Measurements from ENCODE around the gene SCN3B. TPM values are rescaled to one million over a fixed set of nuclear protein-coding genes. Genes with fewer than 3 reads are reported as not detected.
A peak's percentile ranks its signal among the peaks of the same experiment; 100 is the strongest.
"Not testable (repeated sequence)": the region's sequence is repeated elsewhere in the genome, so short reads cannot be mapped to it uniquely, and the experiment has no call there.

The SCN3B gene
- total RNA-seq, 2 experiments from 2014 or later, result 0.03 TPM; not detected in 1

- no peak for DNase-seq
- Mint-ChIP-seq H3K9me3 (no peaks in the 10 kb centered on the region), H3K27ac (no peak overlapping the region), H3K36me3 (ENCODE audit: low read depth) (no peaks in the 10 kb centered on the region), H3K27me3 (peaks cover 30% of the 10 kb centered on the region), H3K4me3 (no peak overlapping the region), H3K4me1 (no peaks in the 10 kb centered on the region)
- ChIA-PET POLR2A (no interaction called here), CTCF (interaction anchor here (1.3 kb wide), 1 partner anchor 24 kb away, joined by 4 read pairs; no protein-coding TSS in a partner anchor)
Observed at GRCh38 chr11:123682696-123683410, 28.4 kb upstream of the SCN3B start.

- POLR2A ChIA-PET, result no interaction called here
- no peak overlapping the region for H3K27ac Mint-ChIP-seq
- DNase-seq, result no peak
- H3K27me3 Mint-ChIP-seq, result peaks cover 20% of the 10 kb centered on the region
- no peaks in the 10 kb centered on the region for H3K9me3 Mint-ChIP-seq
- no peaks in the 10 kb centered on the region for H3K36me3 Mint-ChIP-seq (ENCODE audit: low read depth)
- CTCF ChIA-PET, result no interaction called here
- no peaks in the 10 kb centered on the region for H3K4me1 Mint-ChIP-seq
- no peak overlapping the region for H3K4me3 Mint-ChIP-seq
Observed at GRCh38 chr11:123681030-123681429, 26.6 kb upstream of the SCN3B start.

GRCh38 chr11:123678246-123678645, 23.8 kb upstream of the SCN3B start:
- Mint-ChIP-seq H3K27ac (no peak overlapping the region), H3K27me3 (peaks cover 21% of the 10 kb centered on the region), H3K36me3 (ENCODE audit: low read depth) (no peaks in the 10 kb centered on the region), H3K4me3 (no peak overlapping the region), H3K9me3 (no peaks in the 10 kb centered on the region), H3K4me1 (no peaks in the 10 kb centered on the region)
- ChIA-PET CTCF (interaction anchor here (0.5 to 2.0 kb wide), 2 partner anchors 29 to 737 kb away, joined by 4 to 9 read pairs; no protein-coding TSS in a partner anchor), POLR2A (no interaction called here)
- DNase-seq, result no peak

- POLR2A ChIA-PET, result no interaction called here
- Mint-ChIP-seq H3K9me3 (no peaks in the 10 kb centered on the region), H3K27me3 (peaks cover 19% of the 10 kb centered on the region), H3K36me3 (ENCODE audit: low read depth) (no peaks in the 10 kb centered on the region), H3K4me3 (no peak overlapping the region), H3K4me1 (no peaks in the 10 kb centered on the region), H3K27ac (no peak overlapping the region)
- DNase-seq, result no peak
- CTCF ChIA-PET, result interaction anchor here (2.0 kb wide), 1 partner anchor 30 kb away, joined by 9 read pairs; no protein-coding TSS in a partner anchor
Observed at GRCh38 chr11:123677510-123677909, 23.1 kb upstream of the SCN3B start.

GRCh38 chr11:123674297-123674696, 19.9 kb upstream of the SCN3B start:
- H3K27me3 Mint-ChIP-seq, result peaks cover 10% of the 10 kb centered on the region
- CTCF ChIA-PET, result no interaction called here
- H3K4me1 Mint-ChIP-seq, result no peaks in the 10 kb centered on the region
- H3K4me3 Mint-ChIP-seq, result no peak overlapping the region
- no peaks in the 10 kb centered on the region for H3K36me3 Mint-ChIP-seq (ENCODE audit: low read depth)
- H3K27ac Mint-ChIP-seq, result no peak overlapping the region
- POLR2A ChIA-PET, result no interaction called here
- no peaks in the 10 kb centered on the region for H3K9me3 Mint-ChIP-seq
- no peak for DNase-seq

GRCh38 chr11:123672568-123672967, 18.1 kb upstream of the SCN3B start:
- DNase-seq, result no peak
- ChIA-PET CTCF (no interaction called here), POLR2A (no interaction called here)
- Mint-ChIP-seq H3K27me3 (peaks cover 8% of the 10 kb centered on the region), H3K36me3 (ENCODE audit: low read depth) (no peaks in the 10 kb centered on the region), H3K27ac (no peak overlapping the region), H3K9me3 (no peaks in the 10 kb centered on the region), H3K4me3 (no peak overlapping the region), H3K4me1 (no peaks in the 10 kb centered on the region)

GRCh38 chr11:123671534-123671933, 17.1 kb upstream of the SCN3B start:
- H3K27me3 Mint-ChIP-seq, result peaks cover 11% of the 10 kb centered on the region
- POLR2A ChIA-PET, result no interaction called here
- no peaks in the 10 kb centered on the region for H3K4me1 Mint-ChIP-seq
- DNase-seq, result no peak
- H3K36me3 Mint-ChIP-seq (ENCODE audit: low read depth), result no peaks in the 10 kb centered on the region
- no peaks in the 10 kb centered on the region for H3K9me3 Mint-ChIP-seq
- H3K27ac Mint-ChIP-seq, result no peak overlapping the region
- no peak overlapping the region for H3K4me3 Mint-ChIP-seq
- CTCF ChIA-PET, result no interaction called here

GRCh38 chr11:123670081-123670480, 15.7 kb upstream of the SCN3B start:
- ChIA-PET CTCF (no interaction called here), POLR2A (no interaction called here)
- Mint-ChIP-seq H3K27ac (no peak overlapping the region), H3K27me3 (peaks cover 12% of the 10 kb centered on the region), H3K4me1 (no peaks in the 10 kb centered on the region), H3K4me3 (no peak overlapping the region), H3K9me3 (no peaks in the 10 kb centered on the region), H3K36me3 (ENCODE audit: low read depth) (no peaks in the 10 kb centered on the region)
- no peak for DNase-seq

- CTCF ChIA-PET, result no interaction called here
- H3K4me3 Mint-ChIP-seq, result no peak overlapping the region
- H3K9me3 Mint-ChIP-seq, result peaks cover 12% of the 10 kb centered on the region
- DNase-seq, result no peak
- peaks cover 2% of the 10 kb centered on the region for H3K4me1 Mint-ChIP-seq
- H3K27ac Mint-ChIP-seq, result no peak overlapping the region
- no peaks in the 10 kb centered on the region for H3K36me3 Mint-ChIP-seq (ENCODE audit: low read depth)
- POLR2A ChIA-PET, result no interaction called here
- H3K27me3 Mint-ChIP-seq, result peaks cover 10% of the 10 kb centered on the region
Observed at GRCh38 chr11:123665306-123665705, 10.9 kb upstream of the SCN3B start.

- H3K4me3 Mint-ChIP-seq; POLR2A ChIA-PET; CTCF ChIA-PET; H3K36me3 Mint-ChIP-seq (ENCODE audit: low read depth): not testable (repeated sequence)
- Mint-ChIP-seq H3K9me3 (peaks cover 27% of the 10 kb centered on the region), H3K4me1 (peaks cover 23% of the 10 kb centered on the region), H3K27ac (peak overlapping the region; percentile 11), H3K27me3 (peaks cover 20% of the 10 kb centered on the region)
- DNase-seq, result peak; percentile 62
Observed at GRCh38 chr11:123659965-123660364, 5.5 kb upstream of the SCN3B start.

- H3K27me3 Mint-ChIP-seq, result peaks cover 24% of the 10 kb centered on the region
- DNase-seq, result no peak
- H3K36me3 Mint-ChIP-seq (ENCODE audit: low read depth), result peaks cover 9% of the 10 kb centered on the region
- CTCF ChIA-PET, result no interaction called here
- H3K27ac Mint-ChIP-seq, result no peak overlapping the region
- POLR2A ChIA-PET, result no interaction called here
- H3K9me3 Mint-ChIP-seq, result peaks cover 27% of the 10 kb centered on the region
- H3K4me1 Mint-ChIP-seq, result peaks cover 26% of the 10 kb centered on the region
- no peak overlapping the region for H3K4me3 Mint-ChIP-seq
Observed at GRCh38 chr11:123659311-123659710, 4.9 kb upstream of the SCN3B start.

- peaks cover 6% of the 10 kb centered on the region for H3K36me3 Mint-ChIP-seq (ENCODE audit: low read depth)
- H3K9me3 Mint-ChIP-seq, result peaks cover 6% of the 10 kb centered on the region
- ChIA-PET POLR2A (no interaction called here), CTCF (interaction anchor here (1.0 to 3.9 kb wide), 4 partner anchors 13 to 80 kb away, joined by 3 to 14 read pairs (median 5); no protein-coding TSS in a partner anchor)
- peaks cover 49% of the 10 kb centered on the region for H3K27me3 Mint-ChIP-seq
- no peak overlapping the region for H3K27ac Mint-ChIP-seq
- H3K4me1 Mint-ChIP-seq, result peaks cover 14% of the 10 kb centered on the region
- peak; percentile 33 for DNase-seq
- peak overlapping the region; percentile 48 for H3K4me3 Mint-ChIP-seq
Observed at GRCh38 chr11:123653827-123654565, 428 bp downstream of the SCN3B start.

- peak overlapping the region; percentile 22 for H3K4me3 Mint-ChIP-seq
- peaks cover under 1% of the 10 kb centered on the region for H3K36me3 Mint-ChIP-seq (ENCODE audit: low read depth)
- H3K4me1 Mint-ChIP-seq, result peaks cover 9% of the 10 kb centered on the region
- peaks cover 48% of the 10 kb centered on the region for H3K27me3 Mint-ChIP-seq
- ChIA-PET POLR2A (no interaction called here), CTCF (interaction anchor here (1.5 to 3.9 kb wide), 3 partner anchors 13 to 57 kb away, joined by 3 to 14 read pairs (median 6); no protein-coding TSS in a partner anchor)
- H3K9me3 Mint-ChIP-seq, result peaks cover under 1% of the 10 kb centered on the region
- DNase-seq, result no peak
- H3K27ac Mint-ChIP-seq, result no peak overlapping the region
Observed at GRCh38 chr11:123653483-123653826, 969 bp downstream of the SCN3B start.
